ENCODE data around the gene C1orf159.
"Not testable (repeated sequence)": the region's sequence is repeated elsewhere in the genome, so short reads cannot be mapped to it uniquely, and the experiment has no call there.

Gene C1orf159

DNA sequence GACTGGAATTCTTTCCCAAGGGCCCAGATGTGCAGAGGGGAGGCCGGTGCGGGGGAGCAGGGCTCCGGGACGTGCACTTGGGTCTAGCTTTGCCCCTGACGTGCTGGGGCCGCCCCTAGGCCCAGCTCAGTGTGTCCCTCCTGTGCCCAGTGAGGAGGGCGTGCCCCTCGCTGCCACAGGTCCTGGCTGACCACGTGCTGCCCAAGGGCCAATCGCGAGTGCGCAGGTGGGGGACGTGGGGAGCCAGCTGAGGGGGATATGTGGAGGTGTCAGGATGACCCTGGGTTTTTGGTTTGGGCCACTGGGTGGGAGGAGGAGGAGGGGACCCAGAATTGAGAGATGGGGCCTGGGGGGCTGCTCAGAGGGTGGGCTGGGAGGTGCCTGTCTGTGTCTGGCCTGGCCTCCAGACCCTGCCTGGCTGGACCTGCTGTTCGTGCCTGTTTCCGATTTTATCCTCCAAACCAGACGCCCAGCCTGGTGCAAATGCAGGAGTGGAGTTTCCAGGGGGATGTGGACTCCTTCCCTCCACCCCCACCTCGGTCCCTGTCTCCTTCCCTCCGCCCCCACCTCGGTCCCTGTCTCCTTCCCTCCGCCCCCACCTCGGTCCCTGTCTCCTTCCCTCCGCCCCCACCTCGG lies 35.6 kb downstream of the C1orf159 start:
- peak; percentile 51 for DNase-seq

DNA sequence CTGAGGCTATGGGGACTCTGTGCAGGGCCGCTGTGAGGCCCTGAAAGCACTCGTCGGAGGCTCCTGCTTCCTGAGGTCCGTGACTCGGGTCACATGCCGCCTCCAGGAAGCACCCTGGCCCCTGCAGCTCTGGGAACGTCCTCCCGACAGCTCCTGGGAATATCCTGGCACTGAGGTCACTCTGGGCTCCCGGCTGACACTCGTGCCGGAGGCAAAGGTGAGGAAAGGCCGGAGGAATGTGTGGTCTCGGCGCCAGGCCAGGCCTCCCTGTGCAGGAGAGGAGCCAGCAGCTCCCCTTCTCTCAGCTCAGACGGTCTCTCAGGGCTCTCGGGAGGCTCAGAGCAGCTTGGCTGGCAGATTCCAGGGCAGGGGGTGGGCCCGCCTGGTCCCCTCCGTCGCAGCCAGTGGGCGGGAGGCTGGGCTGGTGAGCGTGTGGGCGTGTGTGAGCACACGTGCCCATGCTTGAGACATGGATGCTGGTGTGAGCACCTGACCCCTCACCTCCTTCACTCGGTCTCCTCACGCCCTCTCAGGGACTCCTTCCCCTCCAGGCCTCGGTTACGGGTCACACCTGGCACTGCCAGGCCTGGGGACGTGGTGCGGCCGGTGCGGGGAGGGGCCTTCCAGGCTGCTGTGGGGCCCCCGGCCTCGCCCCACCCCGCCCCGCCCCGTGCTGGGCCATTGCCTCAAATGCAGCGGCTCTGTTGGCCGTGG lies 36.3 kb downstream of the C1orf159 start:
- peak; percentile 82 for DNase-seq

- DNase-seq: not testable (repeated sequence)
Observed at GRCh38 chr1:1077396-1077795, 38.5 kb downstream of the C1orf159 start.

- no peak for DNase-seq
Observed at GRCh38 chr1:1075148-1075935, 40.5 kb downstream of the C1orf159 start.

GRCh38 chr1:1074631-1075147 lies 41.2 kb downstream of the C1orf159 start:
- DNase-seq: no peak

GRCh38 chr1:1073743-1074587 lies 41.9 kb downstream of the C1orf159 start, which contains the start of gene RNF223:
Gene RNF223 (minus strand): TSS chr1:1074306. CDS start chr1:1072566, 1,740 bp downstream.
- no peak for DNase-seq

GRCh38 chr1:1072849-1073742 lies 42.8 kb downstream of the C1orf159 start:
- no peak for DNase-seq

DNA sequence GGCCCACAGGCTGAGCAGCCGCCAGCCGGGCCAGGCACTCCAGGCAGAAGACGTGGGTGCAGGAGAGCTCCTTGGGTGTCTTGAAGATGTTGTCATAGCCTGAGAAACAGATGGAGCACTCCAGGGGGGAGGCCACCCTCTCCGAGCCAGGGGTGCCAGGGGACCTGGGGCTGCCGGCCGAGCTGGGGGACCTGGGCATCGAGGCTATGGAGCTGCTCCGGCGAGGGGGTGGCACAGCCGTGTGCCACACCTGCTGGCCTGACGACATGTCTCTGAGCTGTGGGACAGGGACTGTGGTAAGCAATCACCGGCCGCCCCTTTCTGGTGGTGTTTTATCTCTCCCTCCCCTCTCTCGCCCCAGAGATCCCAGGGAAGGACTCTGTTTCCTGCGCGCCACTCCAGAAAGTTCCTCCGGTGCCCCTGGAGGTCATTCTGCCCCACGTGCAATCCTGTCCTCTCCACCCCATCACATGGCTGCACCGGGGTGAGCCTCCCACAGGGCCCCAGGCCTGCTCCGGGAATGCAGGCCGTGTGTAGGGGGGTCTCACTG lies 43.5 kb downstream of the C1orf159 start:
- no peak for DNase-seq

DNA sequence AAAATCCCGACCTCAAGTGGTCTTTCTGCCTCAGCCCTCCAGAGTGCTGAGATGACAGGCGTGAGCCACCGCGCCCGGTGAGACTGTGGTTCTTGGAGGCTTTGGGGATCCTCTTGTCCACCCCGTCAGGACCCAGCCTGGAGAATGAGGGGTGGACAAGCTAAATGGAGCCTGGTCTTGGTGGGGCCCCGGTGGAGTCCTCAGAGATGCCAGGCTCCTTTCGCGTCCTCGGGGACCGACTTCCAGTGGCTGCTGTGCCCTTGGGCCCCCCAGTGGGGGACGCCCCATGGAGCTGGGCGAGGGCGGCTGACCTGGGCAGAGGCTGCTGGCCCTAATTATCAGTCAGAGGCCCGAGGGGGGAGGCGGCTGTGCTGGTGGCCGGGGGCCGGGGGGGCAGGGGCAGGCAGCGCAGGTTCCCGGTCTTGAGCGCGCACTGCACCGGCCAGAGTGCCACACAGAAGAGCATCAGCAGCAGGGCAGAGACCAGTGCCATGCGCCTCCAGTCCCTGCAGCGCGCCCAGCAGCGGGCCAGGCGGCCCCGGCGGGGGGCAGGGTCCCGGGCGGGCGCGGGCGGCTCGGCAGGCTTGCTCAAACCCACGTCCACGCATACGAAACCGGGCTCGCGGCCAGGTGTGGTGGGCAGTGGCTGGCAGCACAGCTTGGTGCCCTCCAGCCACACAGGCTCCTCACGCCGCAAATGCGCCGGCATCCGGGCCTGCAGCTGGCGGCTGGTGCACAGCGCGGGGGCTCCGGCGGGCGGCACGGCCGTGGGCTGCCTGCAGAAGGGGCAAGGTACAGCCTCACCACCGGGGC lies 44.2 kb downstream of the C1orf159 start:
- DNase-seq: no peak

DNA sequence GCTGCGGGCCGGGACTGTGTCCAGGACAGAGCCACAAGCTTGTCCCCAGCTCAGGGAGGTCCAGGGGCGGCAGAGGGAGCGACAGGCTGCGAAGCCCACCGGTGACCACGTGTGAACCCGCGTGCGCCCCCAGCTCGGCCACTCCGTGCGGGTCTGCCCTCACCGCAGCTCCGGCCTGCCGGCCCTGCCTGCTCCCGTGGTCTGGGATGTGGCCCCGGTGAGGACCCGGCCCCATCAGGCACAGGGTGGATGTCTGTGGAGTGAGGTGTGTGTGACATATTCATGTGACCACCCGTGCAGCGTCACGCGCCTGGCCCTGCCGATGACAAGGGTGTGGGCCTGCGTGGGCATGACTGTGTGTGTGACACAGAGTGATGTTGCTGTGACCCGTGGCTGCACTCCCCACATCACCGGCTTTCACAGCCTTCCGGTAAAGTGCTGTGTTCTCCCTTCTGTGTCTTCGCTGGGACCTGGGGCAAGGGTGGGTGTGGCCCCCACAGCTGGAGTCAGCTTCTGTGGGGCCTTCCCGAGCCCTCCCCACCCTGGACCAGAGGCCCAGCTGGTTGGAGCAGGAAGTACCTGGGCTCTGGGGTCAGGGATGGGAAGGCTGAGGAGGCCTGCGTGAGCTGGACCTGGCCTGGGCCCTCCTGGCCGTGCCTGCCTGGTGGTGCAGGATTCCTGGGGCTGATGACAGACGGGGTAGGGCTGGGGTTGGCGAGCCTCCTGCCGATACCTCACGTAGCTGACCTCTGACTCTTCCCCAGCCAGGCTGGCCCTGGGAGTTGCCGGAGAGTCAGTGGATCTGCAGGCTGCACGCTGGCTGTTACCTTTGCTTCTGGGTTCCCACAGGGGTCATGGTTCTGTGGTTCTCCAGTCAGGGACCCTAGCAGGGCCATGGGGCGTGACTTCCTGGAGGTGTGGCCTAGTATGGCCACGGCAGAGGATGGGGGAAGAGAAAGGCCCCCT lies 45.9 kb downstream of the C1orf159 start:
- no peak for DNase-seq

GRCh38 chr1:1069056-1069710 lies 46.7 kb downstream of the C1orf159 start:
- DNase-seq: peak; percentile 33

DNA sequence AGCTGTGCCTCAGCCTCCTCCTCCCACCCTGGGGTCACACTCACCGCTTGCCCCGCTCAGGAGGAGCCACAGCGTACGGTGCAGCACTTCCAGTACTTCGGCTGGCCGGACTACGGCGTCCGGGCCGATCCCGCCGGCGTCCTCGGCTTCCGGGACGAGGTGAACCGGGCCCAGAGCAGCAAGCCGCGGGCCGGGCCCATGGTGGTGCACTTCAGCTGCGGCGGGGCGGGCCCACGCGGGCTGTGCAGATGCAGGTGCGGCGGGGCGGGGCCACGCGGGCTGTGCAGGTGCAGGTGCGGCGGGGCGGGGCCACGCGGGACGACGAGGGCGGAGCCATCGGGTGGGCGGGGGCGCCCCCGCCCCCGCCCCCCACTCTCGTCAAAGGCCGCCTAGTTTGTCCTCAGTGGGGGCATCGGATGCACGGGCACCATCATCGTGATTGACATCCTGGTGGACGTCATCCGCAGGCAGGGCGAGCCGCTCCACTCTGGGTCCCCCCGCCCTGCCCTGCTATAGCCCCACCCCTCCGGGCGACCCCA lies 47.3 kb downstream of the C1orf159 start:
- DNase-seq: no peak

GRCh38 chr1:1067860-1068516 lies 47.9 kb downstream of the C1orf159 start:
- no peak for DNase-seq

DNA sequence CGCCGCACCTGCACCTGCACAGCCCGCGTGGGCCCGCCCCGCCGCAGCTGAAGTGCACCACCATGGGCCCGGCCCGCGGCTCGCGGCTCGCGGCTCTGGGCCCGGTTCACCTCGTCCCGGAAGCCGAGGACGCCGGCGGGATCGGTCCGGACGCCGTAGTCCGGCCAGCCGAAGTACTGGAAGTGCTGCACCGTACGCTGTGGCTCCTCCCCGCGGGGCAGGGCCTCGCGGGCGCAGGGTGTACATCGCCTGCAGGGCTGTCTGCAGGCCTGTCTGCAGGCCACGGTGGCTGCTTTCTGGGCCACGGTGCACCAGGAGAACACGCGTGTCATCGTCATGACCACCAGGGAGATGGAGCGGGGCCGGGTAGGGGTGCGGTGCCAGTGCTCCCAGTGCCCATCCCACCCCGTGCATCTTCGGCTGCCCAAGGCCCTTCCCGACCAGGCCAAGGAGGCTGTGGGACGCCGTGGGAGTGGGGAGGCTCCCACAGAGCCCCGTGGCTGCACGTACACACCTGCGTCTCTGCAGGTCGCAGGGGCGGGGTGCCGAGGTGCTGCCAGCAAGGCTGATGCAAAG lies 48.5 kb downstream of the C1orf159 start:
- DNase-seq: no peak

- no peak for DNase-seq
Observed at GRCh38 chr1:1066403-1067283, 49.2 kb downstream of the C1orf159 start.

DNA sequence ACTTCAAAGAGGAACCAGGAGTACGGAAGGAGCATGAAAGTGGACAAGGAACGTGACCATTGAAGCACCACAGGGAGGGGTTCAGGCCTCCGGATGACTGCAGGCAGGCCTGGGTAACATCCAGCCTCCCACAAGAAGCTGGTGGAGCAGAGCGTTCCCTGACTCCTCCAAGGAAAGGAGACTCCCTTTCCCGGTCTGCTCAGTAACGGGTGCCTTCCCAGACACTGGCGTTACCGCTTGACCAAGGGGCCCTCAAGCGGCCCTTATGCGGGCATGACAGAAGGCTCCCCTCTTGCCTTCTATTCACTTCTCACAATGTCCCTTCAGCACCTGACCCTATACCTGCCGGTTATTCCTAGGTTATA lies 50.0 kb downstream of the C1orf159 start:
- DNase-seq: not testable (repeated sequence)
